ENCODE data around the gene PYHIN1.
A peak's percentile ranks its signal among the peaks of the same experiment; 100 is the strongest.

DNA sequence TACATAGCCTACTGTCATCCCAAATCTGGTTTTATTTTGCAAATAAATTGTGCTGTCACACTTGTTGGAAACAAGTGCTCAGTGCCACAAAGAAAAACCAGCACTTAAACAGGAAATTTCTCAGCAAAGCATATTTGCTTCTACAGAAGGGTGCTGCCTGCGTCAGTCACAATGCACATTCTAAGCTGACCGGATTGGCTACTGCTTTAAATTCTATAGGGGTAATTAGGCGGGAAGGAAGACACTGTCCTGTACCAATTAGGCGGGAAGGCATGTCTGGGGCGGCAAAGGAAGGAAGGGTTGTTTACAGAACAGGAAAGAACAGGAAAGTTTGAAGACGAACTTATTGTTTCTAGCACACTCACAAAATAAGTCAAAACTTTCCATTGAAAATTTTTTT lies 81.1 kb downstream of the PYHIN1 start:
- TF ChIP-seq POLR2AphosphoS5 (IDR thresholded peaks at IDR 0.05), result peak in 2 of 4 donors; percentile 42 to 60
- TF ChIP-seq, protein P1, sequence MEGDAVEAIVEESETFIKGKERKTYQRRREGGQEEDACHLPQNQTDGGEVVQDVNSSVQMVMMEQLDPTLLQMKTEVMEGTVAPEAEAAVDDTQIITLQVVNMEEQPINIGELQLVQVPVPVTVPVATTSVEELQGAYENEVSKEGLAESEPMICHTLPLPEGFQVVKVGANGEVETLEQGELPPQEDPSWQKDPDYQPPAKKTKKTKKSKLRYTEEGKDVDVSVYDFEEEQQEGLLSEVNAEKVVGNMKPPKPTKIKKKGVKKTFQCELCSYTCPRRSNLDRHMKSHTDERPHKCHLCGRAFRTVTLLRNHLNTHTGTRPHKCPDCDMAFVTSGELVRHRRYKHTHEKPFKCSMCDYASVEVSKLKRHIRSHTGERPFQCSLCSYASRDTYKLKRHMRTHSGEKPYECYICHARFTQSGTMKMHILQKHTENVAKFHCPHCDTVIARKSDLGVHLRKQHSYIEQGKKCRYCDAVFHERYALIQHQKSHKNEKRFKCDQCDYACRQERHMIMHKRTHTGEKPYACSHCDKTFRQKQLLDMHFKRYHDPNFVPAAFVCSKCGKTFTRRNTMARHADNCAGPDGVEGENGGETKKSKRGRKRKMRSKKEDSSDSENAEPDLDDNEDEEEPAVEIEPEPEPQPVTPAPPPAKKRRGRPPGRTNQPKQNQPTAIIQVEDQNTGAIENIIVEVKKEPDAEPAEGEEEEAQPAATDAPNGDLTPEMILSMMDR (IDR thresholded peaks at IDR 0.05), result no peak
